IPS-15b (cell line): ENCODE measurements around the gene ATG16L2.
"Not testable (repeated sequence)": the region's sequence is repeated elsewhere in the genome, so short reads cannot be mapped to it uniquely, and the experiment has no call there.

Experiments used
- H3K27me3 ChIP-seq: one replicate; pipeline ENCODE4 v1.6.1; 2013; ENCODE audit warnings: low read length; ENCODE audit not compliant: control insufficient read depth, insufficient read depth
- H3K36me3 ChIP-seq: one replicate; pipeline ENCODE4 v1.6.1; 2013; ENCODE audit warnings: low read length; ENCODE audit not compliant: control insufficient read depth, insufficient read depth
- H3K4me1 ChIP-seq: one replicate; pipeline ENCODE4 v1.6.1; 2013; ENCODE audit warnings: mild to moderate bottlenecking, low read length; ENCODE audit not compliant: control insufficient read depth, insufficient read depth
- H3K4me3 ChIP-seq: one replicate; pipeline ENCODE4 v1.5.1; 2013; ENCODE audit warnings: low read depth, low read length
- H3K9ac ChIP-seq: one replicate; pipeline ENCODE4 v1.6.1; 2013; ENCODE audit warnings: low read depth, mild to moderate bottlenecking, low read length
- H3K9me3 ChIP-seq: one replicate; pipeline ENCODE4 v1.6.1; 2013; ENCODE audit warnings: mild to moderate bottlenecking, low read length; ENCODE audit not compliant: control insufficient read depth, insufficient read depth

Gene ATG16L2

GRCh38 chr11:72793076-72793424 lies 21.2 kb upstream of the ATG16L2 start:
- Histone ChIP-seq H3K27me3 (no peaks in the 10 kb centered on the region), H3K9me3 (no peaks in the 10 kb centered on the region), H3K9ac (no peak overlapping the region), H3K4me1 (peaks cover 5% of the 10 kb centered on the region), H3K4me3 (peak overlapping the region; percentile 71), H3K36me3 (no peaks in the 10 kb centered on the region)

DNA sequence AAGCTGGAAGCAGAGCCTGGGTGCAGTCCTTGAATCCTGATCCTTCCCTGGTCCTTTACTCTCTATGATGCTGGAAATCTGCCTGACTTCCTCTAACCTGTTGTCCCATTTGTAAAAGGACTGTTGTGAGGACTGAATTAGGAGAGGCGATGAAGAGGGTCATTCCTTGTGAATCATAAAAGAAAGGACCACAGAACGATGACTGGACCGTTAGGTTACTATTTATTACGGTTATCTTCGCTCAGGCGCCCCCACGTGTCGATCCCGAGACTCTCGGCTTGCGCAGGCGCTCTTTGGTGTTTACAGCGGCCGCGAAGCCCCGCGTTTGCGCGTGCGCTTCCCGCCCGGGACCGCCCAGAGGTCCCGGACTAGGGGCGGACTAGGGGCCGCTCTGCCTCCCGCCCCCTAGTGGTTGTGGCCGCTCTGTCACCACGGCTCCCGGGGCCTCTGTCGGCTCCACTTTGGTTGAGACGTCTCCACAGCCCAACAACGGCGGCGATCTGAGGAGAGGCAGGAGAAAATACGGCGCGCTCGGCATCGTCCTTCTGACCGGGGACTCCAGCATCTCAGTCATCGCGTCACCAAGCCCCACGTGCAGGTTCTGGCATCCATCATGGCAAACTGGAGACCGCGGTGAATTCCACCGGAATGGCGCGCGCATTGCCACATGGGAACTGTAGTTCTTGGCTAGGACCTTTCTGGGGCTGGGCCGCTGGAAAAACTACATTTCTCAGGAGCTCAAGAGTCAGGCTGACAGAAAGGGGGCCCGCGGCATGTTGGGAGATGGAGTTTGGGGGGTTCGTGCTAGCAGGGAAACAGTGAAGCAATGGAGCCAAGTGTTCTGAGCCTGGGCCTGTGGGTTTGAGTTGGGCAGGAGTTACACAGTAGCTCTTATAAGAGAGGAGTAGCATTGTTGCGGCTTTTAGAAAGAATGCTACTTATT lies 20.5 kb upstream of the ATG16L2 start, which contains the start of gene STARD10:
Gene STARD10 (minus strand): TSS at position 623 of the 943 bp plus-strand sequence. CDS start 12,866 bp downstream, outside the sequence.
- H3K4me1 ChIP-seq = peaks cover 8% of the 10 kb centered on the region
- peak within 1 kb of the TSS; percentile 71 for H3K4me3 ChIP-seq
- peak within 1 kb of the TSS; percentile 54 for H3K9ac ChIP-seq
- no peaks in the 10 kb centered on the region for H3K36me3 ChIP-seq
- H3K9me3 ChIP-seq = no peaks in the 10 kb centered on the region
- no peaks in the 10 kb centered on the region for H3K27me3 ChIP-seq

DNA sequence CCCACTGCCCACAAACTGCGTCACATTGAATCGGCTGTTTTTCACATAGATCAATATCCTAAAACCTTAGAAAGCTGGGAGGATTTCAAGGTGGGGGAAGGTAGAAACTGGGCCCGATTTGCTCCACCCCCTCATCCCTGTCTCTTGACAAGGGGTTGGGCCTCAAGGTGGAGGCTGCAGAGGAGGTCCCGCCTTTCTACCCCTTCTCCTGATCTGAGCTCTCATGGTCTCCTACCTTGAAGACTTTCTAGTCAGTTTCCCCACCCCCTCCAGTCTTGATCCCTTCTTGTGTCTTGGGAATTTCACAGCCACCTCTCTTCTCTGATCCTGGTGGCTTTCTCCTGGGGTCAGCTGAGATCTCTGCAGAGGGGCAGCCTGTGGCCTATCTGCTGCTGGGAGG lies 15.8 kb upstream of the ATG16L2 start:
- Histone ChIP-seq H3K9ac (no peak overlapping the region), H3K4me1 (peaks cover 4% of the 10 kb centered on the region), H3K27me3 (no peaks in the 10 kb centered on the region), H3K36me3 (no peaks in the 10 kb centered on the region), H3K9me3 (no peaks in the 10 kb centered on the region), H3K4me3 (no peak overlapping the region)

DNA sequence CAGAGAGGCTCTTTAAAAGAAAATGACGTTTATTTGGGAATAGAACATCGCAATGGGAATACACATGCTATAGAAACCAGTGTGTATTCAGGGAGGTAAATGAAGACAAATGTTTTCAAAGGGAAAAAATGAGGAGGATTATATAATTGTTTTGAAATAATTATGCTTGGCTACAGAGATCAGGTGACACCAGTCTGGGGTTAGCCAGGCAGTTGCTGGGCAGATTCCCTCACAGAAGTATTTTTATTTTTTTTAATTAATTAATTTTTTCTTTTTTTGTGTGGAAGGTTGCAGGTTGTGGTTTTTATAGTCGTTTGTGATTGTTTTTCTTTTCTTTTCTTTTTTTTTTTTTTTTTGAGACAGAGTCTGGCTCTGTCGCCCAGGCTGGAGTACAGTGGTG lies 14.8 kb upstream of the ATG16L2 start:
- Histone ChIP-seq H3K9me3 (no peaks in the 10 kb centered on the region), H3K27me3 (no peaks in the 10 kb centered on the region), H3K4me3 (no peak overlapping the region), H3K36me3 (no peaks in the 10 kb centered on the region), H3K9ac (no peak overlapping the region), H3K4me1 (peaks cover 4% of the 10 kb centered on the region)

DNA sequence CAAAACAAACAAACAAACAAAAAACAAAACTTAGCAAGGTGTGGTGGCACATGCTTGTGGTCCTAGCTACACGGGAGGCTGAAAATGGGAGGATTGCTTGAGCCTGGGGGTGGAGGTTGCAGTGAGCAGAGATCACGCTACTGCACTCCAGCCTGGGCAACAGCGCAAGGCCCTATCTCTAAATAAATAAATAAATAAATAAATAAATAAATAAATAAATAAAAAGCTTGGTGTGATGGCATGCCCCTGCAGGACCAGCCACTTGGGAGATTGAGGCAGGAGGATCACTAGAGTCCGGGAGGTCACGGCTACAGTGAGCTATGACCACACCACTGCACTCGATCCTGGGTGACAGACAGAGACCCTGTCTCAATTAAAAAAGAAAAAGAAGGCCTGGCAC lies 11.4 kb upstream of the ATG16L2 start:
- Histone ChIP-seq H3K9me3 (no peaks in the 10 kb centered on the region), H3K27me3 (no peaks in the 10 kb centered on the region), H3K4me3 (no peak overlapping the region), H3K4me1 (peaks cover 4% of the 10 kb centered on the region), H3K9ac (no peak overlapping the region), H3K36me3 (no peaks in the 10 kb centered on the region)

DNA sequence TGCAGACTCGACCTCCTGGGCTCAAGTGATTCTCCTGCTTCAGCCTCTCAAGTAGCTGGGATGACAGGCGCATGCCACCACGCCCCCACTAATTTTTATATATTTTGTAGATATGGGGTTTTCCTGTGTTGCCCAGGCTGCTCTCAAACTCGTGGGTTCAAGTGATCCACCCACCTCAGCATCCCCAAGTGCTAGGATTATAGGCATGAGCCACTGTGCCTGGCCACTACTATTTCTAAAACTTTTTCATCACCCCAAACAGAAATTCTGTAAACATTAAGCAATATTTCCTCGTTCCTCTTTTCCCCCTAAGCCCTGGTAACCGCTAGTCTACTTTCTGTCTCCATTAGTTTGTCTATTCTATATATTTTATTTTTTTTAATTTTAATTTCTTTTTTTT lies 9.0 kb upstream of the ATG16L2 start:
- Histone ChIP-seq H3K9me3 (no peaks in the 10 kb centered on the region), H3K36me3 (no peaks in the 10 kb centered on the region), H3K4me1 (no peaks in the 10 kb centered on the region), H3K9ac (no peak overlapping the region), H3K4me3 (no peak overlapping the region), H3K27me3 (no peaks in the 10 kb centered on the region)

GRCh38 chr11:72806378-72806777 lies 7.8 kb upstream of the ATG16L2 start:
- H3K27me3 ChIP-seq, H3K4me3 ChIP-seq, H3K9me3 ChIP-seq, H3K9ac ChIP-seq, H3K36me3 ChIP-seq, H3K4me1 ChIP-seq: not testable (repeated sequence)

DNA sequence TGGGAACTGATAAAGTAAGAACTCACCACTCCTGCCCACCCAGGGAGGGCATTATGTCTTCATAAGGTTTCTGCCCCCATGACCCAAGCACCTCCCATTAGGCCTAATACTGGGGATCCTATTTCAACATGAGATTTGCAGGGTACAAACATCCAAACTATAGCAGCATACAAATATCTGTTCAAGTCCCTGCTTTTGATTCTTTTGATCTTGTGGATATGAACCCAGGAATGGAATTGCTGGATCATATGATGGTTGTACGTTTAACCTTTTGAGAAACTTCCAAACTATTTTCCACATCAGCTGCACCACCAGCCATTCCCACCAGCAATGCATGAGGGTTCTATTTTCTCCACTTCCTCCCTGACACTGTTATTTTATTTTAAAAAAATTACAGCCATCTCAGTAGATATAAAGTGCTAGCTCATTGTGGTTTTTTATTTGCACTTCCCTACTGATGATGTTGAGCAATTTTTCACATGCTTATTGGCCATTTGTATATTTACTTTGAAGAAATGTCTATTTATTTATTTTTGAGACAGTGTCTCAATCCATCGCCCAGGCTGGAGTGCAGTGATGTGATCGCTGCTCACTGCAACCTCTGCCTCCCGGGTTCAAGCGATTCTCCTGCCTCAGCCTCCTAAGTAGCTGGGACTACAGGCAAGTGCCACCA lies 7.1 kb upstream of the ATG16L2 start:
- Histone ChIP-seq H3K9me3 (no peaks in the 10 kb centered on the region), H3K4me1 (no peaks in the 10 kb centered on the region), H3K9ac (no peak overlapping the region), H3K36me3 (no peaks in the 10 kb centered on the region), H3K27me3 (no peaks in the 10 kb centered on the region), H3K4me3 (no peak overlapping the region)

- H3K4me1 ChIP-seq = peaks cover 3% of the 10 kb centered on the region
- H3K27me3 ChIP-seq = no peaks in the 10 kb centered on the region
- no peaks in the 10 kb centered on the region for H3K9me3 ChIP-seq
- no peaks in the 10 kb centered on the region for H3K36me3 ChIP-seq
- H3K4me3 ChIP-seq = no peak overlapping the region
- no peak overlapping the region for H3K9ac ChIP-seq
Observed at GRCh38 chr11:72807792-72808191, 6.4 kb upstream of the ATG16L2 start.

GRCh38 chr11:72808331-72808798 lies 5.8 kb upstream of the ATG16L2 start:
- H3K36me3 ChIP-seq = no peaks in the 10 kb centered on the region
- H3K4me3 ChIP-seq = no peak overlapping the region
- no peak overlapping the region for H3K9ac ChIP-seq

DNA sequence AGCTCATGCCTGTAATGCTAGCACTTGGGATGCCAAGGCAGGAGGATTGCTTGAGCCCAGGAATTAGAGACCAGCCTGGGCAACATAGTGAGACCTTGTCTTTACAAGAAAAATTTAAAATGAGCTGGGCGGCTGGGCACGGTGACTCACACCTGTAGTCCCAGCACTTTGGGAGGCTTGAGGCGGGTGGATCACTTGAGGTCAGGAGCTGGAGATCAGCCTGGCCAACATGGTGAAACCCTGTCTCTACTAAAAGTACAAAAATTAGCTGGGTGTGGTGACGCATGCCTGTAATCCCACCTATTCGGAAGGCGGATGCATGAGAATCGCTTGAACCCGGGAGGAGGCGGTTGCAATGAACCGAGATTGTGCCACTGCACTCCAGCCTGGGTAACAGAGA lies 2.5 kb upstream of the ATG16L2 start:
- not testable (repeated sequence) for H3K36me3 ChIP-seq, H3K27me3 ChIP-seq, H3K4me1 ChIP-seq, H3K9ac ChIP-seq, H3K4me3 ChIP-seq, H3K9me3 ChIP-seq

More at GRCh38 chr11:72808331-72808798, 5.8 kb upstream of the ATG16L2 start:
- Histone ChIP-seq H3K27me3 (no peaks in the 10 kb centered on the region), H3K9me3 (no peaks in the 10 kb centered on the region), H3K4me1 (peaks cover 3% of the 10 kb centered on the region)

GRCh38 chr11:72812604-72812966 lies 1.6 kb upstream of the ATG16L2 start:
- H3K9me3 ChIP-seq = no peaks in the 10 kb centered on the region
- H3K36me3 ChIP-seq = no peaks in the 10 kb centered on the region
- peaks cover 3% of the 10 kb centered on the region for H3K4me1 ChIP-seq
- H3K27me3 ChIP-seq = no peaks in the 10 kb centered on the region
- H3K4me3 ChIP-seq = peak overlapping the region; percentile 91
- no peak overlapping the region for H3K9ac ChIP-seq
